Endothelial cell (in vitro differentiated cells): ENCODE data around the gene RAB4A. TPM values are rescaled to one million over a fixed set of nuclear protein-coding genes. Genes with fewer than 3 reads are reported as not detected.
"Not testable (repeated sequence)": the region's sequence is repeated elsewhere in the genome, so short reads cannot be mapped to it uniquely, and the experiment has no call there.

Source experiments
- DNase-seq: peaks from one replicate; pipeline ENCODE4 v3.0.0; 2021; ENCODE audit warnings: low spot score
- H3K27ac Mint-ChIP-seq: one replicate; pipeline ENCODE4 v1.8.0; 2021; ENCODE audit warnings: mixed read lengths, inconsistent platforms; ENCODE audit not compliant: unreplicated experiment
- H3K27me3 Mint-ChIP-seq: one replicate; pipeline ENCODE4 v1.8.0; 2021; ENCODE audit warnings: mild to moderate bottlenecking, moderate library complexity, mixed read lengths, inconsistent platforms; ENCODE audit not compliant: unreplicated experiment
- H3K36me3 Mint-ChIP-seq: one replicate; pipeline ENCODE4 v1.8.0; 2021; ENCODE audit warnings: mild to moderate bottlenecking, low read depth, mixed read lengths, inconsistent platforms; ENCODE audit not compliant: unreplicated experiment
- H3K4me1 Mint-ChIP-seq: one replicate; pipeline ENCODE4 v1.8.0; 2021; ENCODE audit warnings: mild to moderate bottlenecking, mixed read lengths, inconsistent platforms; ENCODE audit not compliant: unreplicated experiment
- H3K4me3 Mint-ChIP-seq: one replicate; pipeline ENCODE4 v1.8.0; 2021; ENCODE audit warnings: mild to moderate bottlenecking, mixed read lengths, inconsistent platforms; ENCODE audit not compliant: unreplicated experiment
- H3K9me3 Mint-ChIP-seq: one replicate; pipeline ENCODE4 v1.8.0; 2021; ENCODE audit warnings: mixed read lengths, inconsistent platforms; ENCODE audit not compliant: unreplicated experiment
- total RNA-seq: library from RNA; stranded (reverse); fragmentation: NEBNext Ultra II Directional; extraction: Animal tissue kit (Norgen Biotek cat#: 25700); gene quantifications from one replicate; pipeline ENCODE4 v1.2.1, GENCODE V29; 2021; ENCODE audit not compliant: unreplicated experiment
- TF ChIP-seq, protein P1 (sequence below): fragments of 200-600 bp; sonication (generic); IDR thresholded peaks from one replicate; pipeline ENCODE4 v1.5.0; 2021; ENCODE audit warnings: antibody characterized with exemption; ENCODE audit not compliant: unreplicated experiment

Gene RAB4A
- total RNA-seq, 1 donor from 2014 or later, result 80.4 TPM

DNA sequence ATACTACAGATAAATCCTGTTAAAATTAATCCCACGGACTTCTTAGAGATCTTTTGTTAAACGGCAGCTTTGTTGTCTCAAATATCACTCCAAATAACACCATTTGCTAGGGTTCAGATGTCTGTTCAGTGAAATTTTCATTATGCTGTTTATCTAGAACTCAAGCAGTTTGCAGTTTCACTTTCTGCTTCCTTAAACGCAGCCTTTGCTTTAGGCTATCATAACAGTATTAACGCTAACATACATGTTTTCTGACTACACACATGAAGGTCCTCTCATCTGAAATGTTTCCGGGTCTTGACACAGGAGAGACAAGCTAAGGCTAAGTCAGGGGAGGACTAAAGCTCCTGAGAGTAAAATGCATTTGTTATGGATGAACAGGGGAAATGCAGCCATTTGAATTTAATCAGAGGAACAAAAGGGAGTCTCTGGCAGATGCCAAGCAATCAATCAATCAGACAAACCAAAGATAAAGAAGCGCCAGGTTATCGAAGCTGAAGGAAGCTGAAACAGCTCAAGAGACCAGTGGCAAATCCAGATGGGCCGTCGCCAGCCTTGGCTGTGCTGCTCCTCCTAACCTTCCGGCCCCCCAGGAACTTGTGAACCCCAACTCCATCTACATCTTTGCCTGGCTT, 55.1 kb downstream of the RAB4A start:
- no peak overlapping the region for H3K27ac Mint-ChIP-seq
- peaks cover 11% of the 10 kb centered on the region for H3K36me3 Mint-ChIP-seq

GRCh38 chr1:229326601-229327000, 55.7 kb downstream of the RAB4A start:
- no peaks in the 10 kb centered on the region for H3K9me3 Mint-ChIP-seq
- H3K4me1 Mint-ChIP-seq, result no peaks in the 10 kb centered on the region
- TF ChIP-seq, protein P1, sequence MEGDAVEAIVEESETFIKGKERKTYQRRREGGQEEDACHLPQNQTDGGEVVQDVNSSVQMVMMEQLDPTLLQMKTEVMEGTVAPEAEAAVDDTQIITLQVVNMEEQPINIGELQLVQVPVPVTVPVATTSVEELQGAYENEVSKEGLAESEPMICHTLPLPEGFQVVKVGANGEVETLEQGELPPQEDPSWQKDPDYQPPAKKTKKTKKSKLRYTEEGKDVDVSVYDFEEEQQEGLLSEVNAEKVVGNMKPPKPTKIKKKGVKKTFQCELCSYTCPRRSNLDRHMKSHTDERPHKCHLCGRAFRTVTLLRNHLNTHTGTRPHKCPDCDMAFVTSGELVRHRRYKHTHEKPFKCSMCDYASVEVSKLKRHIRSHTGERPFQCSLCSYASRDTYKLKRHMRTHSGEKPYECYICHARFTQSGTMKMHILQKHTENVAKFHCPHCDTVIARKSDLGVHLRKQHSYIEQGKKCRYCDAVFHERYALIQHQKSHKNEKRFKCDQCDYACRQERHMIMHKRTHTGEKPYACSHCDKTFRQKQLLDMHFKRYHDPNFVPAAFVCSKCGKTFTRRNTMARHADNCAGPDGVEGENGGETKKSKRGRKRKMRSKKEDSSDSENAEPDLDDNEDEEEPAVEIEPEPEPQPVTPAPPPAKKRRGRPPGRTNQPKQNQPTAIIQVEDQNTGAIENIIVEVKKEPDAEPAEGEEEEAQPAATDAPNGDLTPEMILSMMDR, result no peak
- peaks cover 10% of the 10 kb centered on the region for H3K36me3 Mint-ChIP-seq
- no peak for DNase-seq
- peaks cover 8% of the 10 kb centered on the region for H3K27me3 Mint-ChIP-seq
- H3K4me3 Mint-ChIP-seq, result no peak overlapping the region
- no peak overlapping the region for H3K27ac Mint-ChIP-seq

More for the DNA sequence above, 55.1 kb downstream of the RAB4A start:
- DNase-seq, result no peak
- TF ChIP-seq, protein P1, result no peak
- Mint-ChIP-seq H3K4me3 (no peak overlapping the region), H3K27me3 (peaks cover 8% of the 10 kb centered on the region), H3K4me1 (no peaks in the 10 kb centered on the region), H3K9me3 (no peaks in the 10 kb centered on the region)

DNA sequence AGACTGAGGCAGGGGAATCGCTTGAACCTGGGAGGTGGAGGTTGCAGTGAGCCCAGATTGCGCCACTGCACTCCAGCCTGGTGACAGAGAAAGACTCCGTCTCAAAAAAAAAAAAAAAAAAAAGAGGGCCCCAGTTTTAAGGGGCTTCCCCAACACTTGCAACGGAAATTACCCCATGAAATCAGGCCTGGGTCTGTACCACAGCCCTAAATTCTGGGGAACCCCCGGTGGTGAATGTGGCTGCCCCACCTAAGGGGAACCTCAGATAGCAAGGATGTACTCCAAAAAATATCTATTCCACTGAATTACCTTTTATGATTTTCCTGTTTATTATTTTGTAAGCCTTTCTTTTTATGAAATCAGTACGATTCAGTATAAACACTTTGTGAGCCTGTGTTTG, 56.9 kb downstream of the RAB4A start:
- H3K27me3 Mint-ChIP-seq, DNase-seq, H3K4me1 Mint-ChIP-seq, H3K9me3 Mint-ChIP-seq, H3K4me3 Mint-ChIP-seq, H3K36me3 Mint-ChIP-seq, H3K27ac Mint-ChIP-seq: not testable (repeated sequence)

- TF ChIP-seq, protein P1, result no peak
- Mint-ChIP-seq H3K9me3 (no peaks in the 10 kb centered on the region), H3K27ac (no peak overlapping the region), H3K36me3 (peaks cover 7% of the 10 kb centered on the region), H3K4me3 (no peak overlapping the region), H3K4me1 (no peaks in the 10 kb centered on the region), H3K27me3 (peaks cover 8% of the 10 kb centered on the region)
- no peak for DNase-seq
These were observed 57.9 kb downstream of the RAB4A start for GRCh38 chr1:229328598-229329362.

DNA sequence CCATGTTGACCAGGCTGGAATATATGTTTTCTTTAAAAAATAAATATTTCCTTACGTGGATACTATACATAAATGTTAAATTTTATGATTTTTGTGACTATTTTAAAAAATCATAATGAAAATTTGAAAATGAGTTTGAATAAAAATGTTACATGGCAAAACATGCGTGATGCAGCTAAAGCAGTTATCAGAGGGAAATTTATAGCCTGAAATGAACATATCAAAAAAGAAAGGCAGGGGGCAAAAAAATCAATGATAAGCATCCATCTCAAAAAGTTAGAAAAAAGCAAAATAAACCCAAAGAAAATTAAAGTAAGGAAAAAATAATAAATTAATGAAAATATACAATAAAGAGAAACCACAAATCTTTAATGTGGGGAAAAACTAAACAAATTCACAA, 63.4 kb downstream of the RAB4A start:
- TF ChIP-seq, protein P1, result no peak
- Mint-ChIP-seq H3K4me3 (no peak overlapping the region), H3K27me3 (peaks cover 4% of the 10 kb centered on the region), H3K27ac (no peak overlapping the region), H3K9me3 (no peaks in the 10 kb centered on the region), H3K36me3 (peaks cover 4% of the 10 kb centered on the region), H3K4me1 (peaks cover 23% of the 10 kb centered on the region)
- DNase-seq, result no peak
